AG09309 (cell line): ENCODE results near the gene MYO1B.

Experiments
- DNase-seq: peaks from one replicate; pipeline ENCODE4 v3.0.0-alpha.2; 2010; ENCODE audit warnings: low read depth
- H3K4me3 ChIP-seq: 2 replicates; pipeline ENCODE4 v1.5.1; 2011; ENCODE audit warnings: mild to moderate bottlenecking, low read depth, low read length, moderate library complexity; ENCODE audit not compliant: control insufficient read depth
- TF ChIP-seq, protein P1 (sequence below): IDR thresholded peaks from 2 replicates; pipeline ENCODE4 v1.5.1; 2011; ENCODE audit warnings: mild to moderate bottlenecking, low read depth, low read length, inconsistent platforms; ENCODE audit not compliant: insufficient read depth, control insufficient read depth; ENCODE audit errors: missing control alignments

MYO1B gene

DNA sequence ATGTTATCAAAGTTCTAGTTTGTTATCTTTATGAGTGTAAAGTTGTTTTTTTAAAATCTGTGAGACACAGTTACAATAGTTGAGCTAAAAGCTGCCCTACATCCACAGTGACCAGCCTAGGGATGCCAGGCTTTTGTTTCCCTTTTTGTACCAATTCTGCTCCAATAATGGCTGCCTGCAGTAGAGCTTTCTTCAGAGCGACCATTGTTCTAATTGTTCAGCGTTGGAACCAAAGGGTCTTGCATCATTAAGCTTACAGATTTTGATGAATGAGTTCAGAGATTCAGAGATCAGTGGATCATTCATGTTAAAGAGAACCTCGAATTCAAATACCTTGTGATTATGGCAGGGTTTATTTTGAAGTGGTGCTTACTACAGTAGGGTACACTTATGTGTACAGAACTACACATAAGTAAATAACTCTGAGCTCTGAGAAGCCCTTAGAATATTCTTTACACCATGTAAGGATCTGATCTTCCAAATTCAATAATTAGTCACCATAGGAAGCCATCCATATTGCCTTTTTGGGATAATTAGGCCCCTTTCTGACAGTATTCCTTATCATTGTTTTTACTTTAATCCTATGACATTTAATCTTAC is 157.9 kb downstream of the MYO1B start:
- DNase-seq: no peak
- no peak overlapping the region for H3K4me3 ChIP-seq
- TF ChIP-seq, protein P1, sequence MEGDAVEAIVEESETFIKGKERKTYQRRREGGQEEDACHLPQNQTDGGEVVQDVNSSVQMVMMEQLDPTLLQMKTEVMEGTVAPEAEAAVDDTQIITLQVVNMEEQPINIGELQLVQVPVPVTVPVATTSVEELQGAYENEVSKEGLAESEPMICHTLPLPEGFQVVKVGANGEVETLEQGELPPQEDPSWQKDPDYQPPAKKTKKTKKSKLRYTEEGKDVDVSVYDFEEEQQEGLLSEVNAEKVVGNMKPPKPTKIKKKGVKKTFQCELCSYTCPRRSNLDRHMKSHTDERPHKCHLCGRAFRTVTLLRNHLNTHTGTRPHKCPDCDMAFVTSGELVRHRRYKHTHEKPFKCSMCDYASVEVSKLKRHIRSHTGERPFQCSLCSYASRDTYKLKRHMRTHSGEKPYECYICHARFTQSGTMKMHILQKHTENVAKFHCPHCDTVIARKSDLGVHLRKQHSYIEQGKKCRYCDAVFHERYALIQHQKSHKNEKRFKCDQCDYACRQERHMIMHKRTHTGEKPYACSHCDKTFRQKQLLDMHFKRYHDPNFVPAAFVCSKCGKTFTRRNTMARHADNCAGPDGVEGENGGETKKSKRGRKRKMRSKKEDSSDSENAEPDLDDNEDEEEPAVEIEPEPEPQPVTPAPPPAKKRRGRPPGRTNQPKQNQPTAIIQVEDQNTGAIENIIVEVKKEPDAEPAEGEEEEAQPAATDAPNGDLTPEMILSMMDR: no peak

DNA sequence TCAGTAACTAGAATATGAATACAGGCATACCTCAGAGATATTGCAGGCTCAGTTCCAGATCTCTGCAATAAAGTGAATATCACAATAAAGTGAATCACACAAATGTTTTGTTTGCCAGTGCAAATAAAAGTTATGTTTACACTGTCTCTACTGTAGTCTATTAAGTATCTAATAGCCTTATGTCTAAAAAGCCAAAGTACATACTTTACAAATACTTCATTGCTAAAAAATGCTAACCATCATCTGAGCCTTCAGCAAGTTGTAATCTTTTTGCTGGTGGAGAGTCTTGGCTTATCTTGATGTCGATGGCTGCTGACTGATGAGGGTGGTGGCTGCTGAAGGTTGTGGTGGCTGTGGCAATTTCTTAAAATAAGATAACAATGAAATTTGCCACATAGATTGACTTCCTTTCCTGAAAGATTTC is 159.4 kb downstream of the MYO1B start:
- H3K4me3 ChIP-seq: no peak overlapping the region
- no peak for DNase-seq
- TF ChIP-seq, protein P1: no peak

DNA sequence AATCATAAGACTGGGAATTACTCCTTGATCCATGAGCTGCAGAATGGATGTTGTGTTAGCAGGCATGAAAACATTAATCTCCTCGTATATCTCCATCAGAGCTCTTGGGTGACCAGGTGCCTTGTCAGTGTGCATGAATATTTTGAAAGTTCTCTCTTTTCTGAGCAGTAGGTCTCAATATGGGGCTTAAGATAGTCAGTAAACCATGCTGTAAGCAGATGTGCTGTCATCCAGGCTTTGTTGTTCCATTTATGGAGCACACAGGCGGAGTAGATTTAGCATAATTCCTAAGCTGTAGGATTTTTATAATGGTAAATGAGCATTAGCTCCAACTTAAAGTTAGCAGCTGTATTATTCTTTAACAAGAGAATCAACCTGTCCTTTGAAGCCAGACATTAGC is 160.3 kb downstream of the MYO1B start:
- no peak for DNase-seq
- TF ChIP-seq, protein P1: no peak
- H3K4me3 ChIP-seq: no peak overlapping the region

DNA sequence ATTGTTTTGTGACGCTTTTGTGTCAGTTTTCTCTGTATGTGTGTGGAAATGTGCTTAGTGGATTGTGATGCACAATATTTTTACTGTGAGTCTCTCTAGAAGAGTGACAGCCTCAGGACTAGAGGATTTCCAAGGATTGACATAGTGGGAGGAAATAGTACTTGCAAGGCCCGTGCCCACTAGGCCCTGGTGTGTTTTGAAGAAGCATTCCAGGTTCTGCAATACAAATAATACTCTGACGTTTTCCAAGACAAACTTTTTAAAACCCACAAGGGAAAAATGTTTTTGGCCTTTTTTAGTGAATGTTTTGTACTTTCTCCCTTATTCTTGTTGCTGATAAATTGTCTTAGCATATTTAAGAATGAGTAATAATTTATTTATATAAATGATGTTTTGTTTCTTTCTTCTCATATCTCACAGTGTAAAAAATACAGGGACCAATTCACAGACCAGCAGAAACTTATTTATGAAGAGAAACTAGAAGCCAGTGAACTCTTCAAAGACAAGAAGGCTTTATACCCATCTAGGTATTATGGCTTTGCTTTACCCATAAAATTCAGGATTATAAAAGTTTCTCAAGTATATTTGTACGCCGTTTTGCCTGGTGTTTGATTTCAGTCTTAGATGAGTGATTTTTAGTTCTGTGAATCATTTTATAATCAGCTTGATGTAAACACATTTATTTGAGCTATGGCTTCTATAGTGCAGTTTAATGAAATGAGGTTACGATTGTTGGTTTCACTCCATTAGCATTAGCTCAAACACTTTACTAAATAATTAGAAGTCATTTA is 165.6 kb downstream of the MYO1B start:
- no peak overlapping the region for H3K4me3 ChIP-seq
- TF ChIP-seq, protein P1: no peak
- no peak for DNase-seq

DNA sequence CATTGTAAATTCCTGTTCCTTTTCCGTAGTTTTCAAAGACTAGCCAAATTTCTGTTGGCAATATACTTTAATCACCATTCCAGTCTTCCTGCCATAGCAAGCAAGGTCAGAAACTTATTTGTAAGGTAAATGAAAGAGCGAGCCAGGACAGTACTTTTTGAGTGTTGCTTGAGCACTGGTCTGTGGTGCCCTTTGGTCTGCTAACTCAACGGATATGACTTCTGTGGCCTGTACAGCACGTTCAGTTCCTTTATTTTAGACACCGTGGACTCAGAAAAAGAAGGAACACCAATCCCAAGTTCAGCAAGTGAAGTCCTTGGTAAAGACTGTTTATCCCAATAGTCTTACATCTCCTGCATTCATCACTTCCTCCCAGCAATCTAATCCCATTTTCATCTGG is 166.3 kb downstream of the MYO1B start:
- no peak for DNase-seq
- TF ChIP-seq, protein P1: no peak
- no peak overlapping the region for H3K4me3 ChIP-seq

DNA sequence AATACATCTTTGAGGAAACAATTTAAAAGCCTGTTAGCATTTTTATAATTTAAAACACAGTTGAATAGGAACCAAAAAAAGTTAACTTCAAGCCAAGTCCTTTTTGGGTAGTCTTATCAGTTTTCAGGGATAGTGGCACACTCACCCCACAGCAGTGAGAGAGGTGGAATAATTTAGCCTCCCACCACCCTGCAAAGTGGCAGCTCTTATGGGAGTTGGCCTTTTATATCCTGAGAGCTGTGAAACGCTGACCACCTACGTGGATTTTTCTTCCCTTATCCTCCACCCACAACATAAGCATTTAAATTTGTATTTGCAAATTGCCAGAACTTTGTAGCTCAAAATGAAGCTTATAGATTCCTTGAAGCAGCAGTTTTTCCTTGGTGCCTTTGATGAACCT is 167.1 kb downstream of the MYO1B start:
- no peak overlapping the region for H3K4me3 ChIP-seq
- TF ChIP-seq, protein P1: no peak
- no peak for DNase-seq
